ENCODE measurements around the gene PTGDR. TPM values are rescaled to one million over a fixed set of nuclear protein-coding genes. Genes with fewer than 3 reads are reported as not detected.

Gene PTGDR
- total and polyA plus RNA-seq, 2 experiments from 2014 or later: 0.06 TPM; not detected in 1

- Histone ChIP-seq H3F3A (replicated peaks; ENCODE audit: low read depth) (no peaks in the 10 kb centered on the region), H4K20me1 (replicated peaks; ENCODE audit: insufficient read depth) (no peaks in the 10 kb centered on the region), H3K27ac (ENCODE audit: low read depth) (no peak overlapping the region), H3K4me1 (ENCODE audit: insufficient read depth) (no peaks in the 10 kb centered on the region), H2AFZ (no peak overlapping the region), H3K79me2 (replicated peaks; ENCODE audit: insufficient read depth) (no peaks in the 10 kb centered on the region), H3K36me3 (ENCODE audit: insufficient read depth) (no peaks in the 10 kb centered on the region), H3K27me3 (ENCODE audit: insufficient read depth) (no peaks in the 10 kb centered on the region), H3K4me2 (no peak overlapping the region), H3K9me2 (ENCODE audit: insufficient read depth) (peaks cover 5% of the 10 kb centered on the region; the same call in 1 of the 2 replicates), H3K4me3 (no peak overlapping the region)
- ATAC-seq: no peak
- Mint-ChIP-seq H3K9me3 (peaks cover 5% of the 10 kb centered on the region; the same call in 2 of the 3 replicates), H3K27me3 (ENCODE audit: insufficient read depth, low read depth, poor library complexity) (no peaks in the 10 kb centered on the region), H3K36me3 (ENCODE audit: low read depth) (peaks cover 3% of the 10 kb centered on the region; the same call in 2 of the 3 replicates), H3K4me1 (peaks cover 11% of the 10 kb centered on the region; the same call in 2 of the 3 replicates), H3K4me3 (no peak overlapping the region), H3K27ac (no peak overlapping the region)
- no peak for TF ChIP-seq EZH2phosphoT487 (IDR thresholded peaks at IDR 0.05; ENCODE audit: unreplicated experiment)
- TF ChIP-seq NANOG (IDR thresholded peaks at IDR 0.05; ENCODE audit: borderline replicate concordance): no peak
- TF ChIP-seq ETS1 (IDR thresholded peaks at IDR 0.05): no peak
- TF ChIP-seq, protein P1, sequence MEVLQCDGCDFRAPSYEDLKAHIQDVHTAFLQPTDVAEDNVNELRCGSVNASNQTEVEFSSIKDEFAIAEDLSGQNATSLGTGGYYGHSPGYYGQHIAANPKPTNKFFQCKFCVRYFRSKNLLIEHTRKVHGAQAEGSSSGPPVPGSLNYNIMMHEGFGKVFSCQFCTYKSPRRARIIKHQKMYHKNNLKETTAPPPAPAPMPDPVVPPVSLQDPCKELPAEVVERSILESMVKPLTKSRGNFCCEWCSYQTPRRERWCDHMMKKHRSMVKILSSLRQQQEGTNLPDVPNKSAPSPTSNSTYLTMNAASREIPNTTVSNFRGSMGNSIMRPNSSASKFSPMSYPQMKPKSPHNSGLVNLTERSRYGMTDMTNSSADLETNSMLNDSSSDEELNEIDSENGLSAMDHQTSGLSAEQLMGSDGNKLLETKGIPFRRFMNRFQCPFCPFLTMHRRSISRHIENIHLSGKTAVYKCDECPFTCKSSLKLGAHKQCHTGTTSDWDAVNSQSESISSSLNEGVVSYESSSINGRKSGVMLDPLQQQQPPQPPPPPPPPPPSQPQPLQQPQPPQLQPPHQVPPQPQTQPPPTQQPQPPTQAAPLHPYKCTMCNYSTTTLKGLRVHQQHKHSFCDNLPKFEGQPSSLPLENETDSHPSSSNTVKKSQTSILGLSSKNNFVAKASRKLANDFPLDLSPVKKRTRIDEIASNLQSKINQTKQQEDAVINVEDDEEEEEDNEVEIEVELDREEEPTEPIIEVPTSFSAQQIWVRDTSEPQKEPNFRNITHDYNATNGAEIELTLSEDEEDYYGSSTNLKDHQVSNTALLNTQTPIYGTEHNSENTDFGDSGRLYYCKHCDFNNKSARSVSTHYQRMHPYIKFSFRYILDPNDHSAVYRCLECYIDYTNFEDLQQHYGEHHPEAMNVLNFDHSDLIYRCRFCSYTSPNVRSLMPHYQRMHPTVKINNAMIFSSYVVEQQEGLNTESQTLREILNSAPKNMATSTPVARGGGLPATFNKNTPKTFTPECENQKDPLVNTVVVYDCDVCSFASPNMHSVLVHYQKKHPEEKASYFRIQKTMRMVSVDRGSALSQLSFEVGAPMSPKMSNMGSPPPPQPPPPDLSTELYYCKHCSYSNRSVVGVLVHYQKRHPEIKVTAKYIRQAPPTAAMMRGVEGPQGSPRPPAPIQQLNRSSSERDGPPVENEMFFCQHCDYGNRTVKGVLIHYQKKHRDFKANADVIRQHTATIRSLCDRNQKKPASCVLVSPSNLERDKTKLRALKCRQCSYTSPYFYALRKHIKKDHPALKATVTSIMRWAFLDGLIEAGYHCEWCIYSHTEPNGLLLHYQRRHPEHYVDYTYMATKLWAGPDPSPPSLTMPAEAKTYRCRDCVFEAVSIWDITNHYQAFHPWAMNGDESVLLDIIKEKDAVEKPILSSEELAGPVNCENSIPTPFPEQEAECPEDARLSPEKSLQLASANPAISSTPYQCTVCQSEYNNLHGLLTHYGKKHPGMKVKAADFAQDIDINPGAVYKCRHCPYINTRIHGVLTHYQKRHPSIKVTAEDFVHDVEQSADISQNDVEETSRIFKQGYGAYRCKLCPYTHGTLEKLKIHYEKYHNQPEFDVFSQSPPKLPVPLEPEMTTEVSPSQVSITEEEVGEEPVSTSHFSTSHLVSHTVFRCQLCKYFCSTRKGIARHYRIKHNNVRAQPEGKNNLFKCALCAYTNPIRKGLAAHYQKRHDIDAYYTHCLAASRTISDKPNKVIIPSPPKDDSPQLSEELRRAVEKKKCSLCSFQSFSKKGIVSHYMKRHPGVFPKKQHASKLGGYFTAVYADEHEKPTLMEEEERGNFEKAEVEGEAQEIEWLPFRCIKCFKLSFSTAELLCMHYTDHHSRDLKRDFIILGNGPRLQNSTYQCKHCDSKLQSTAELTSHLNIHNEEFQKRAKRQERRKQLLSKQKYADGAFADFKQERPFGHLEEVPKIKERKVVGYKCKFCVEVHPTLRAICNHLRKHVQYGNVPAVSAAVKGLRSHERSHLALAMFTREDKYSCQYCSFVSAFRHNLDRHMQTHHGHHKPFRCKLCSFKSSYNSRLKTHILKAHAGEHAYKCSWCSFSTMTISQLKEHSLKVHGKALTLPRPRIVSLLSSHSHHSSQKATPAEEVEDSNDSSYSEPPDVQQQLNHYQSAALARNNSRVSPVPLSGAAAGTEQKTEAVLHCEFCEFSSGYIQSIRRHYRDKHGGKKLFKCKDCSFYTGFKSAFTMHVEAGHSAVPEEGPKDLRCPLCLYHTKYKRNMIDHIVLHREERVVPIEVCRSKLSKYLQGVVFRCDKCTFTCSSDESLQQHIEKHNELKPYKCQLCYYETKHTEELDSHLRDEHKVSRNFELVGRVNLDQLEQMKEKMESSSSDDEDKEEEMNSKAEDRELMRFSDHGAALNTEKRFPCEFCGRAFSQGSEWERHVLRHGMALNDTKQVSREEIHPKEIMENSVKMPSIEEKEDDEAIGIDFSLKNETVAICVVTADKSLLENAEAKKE (CRISPR knock-in tag; IDR thresholded peaks at IDR 0.05): no peak
- no peak for TF ChIP-seq EZH2 (IDR thresholded peaks at IDR 0.05; ENCODE audit: low read depth, unreplicated experiment)
- TF ChIP-seq ZNF114 (CRISPR knock-in tag; IDR thresholded peaks at IDR 0.05): no peak
- TF ChIP-seq JUNB (IDR thresholded peaks at IDR 0.05; ENCODE audit: unreplicated experiment): no peak
- TF ChIP-seq ZNF331 (CRISPR knock-in tag; IDR thresholded peaks at IDR 0.05; ENCODE audit: low read depth): no peak
- TF ChIP-seq CREB1 (CRISPR knock-in tag; IDR thresholded peaks at IDR 0.05; ENCODE audit: low read depth): no peak
- no peak for TF ChIP-seq REST (IDR thresholded peaks at IDR 0.05; ENCODE audit: unreplicated experiment)
- TF ChIP-seq CTCF (conservative IDR thresholded peaks at IDR 0.05; ENCODE audit: low read depth in 2 of 2): no peak
- no peak for TF ChIP-seq STAT1 (IDR thresholded peaks at IDR 0.05; ENCODE audit: unreplicated experiment)
- no peak for DNase-seq (ENCODE audit: low spot score)
These were observed 22.5 kb upstream of the PTGDR start for GRCh38 chr14:52244997-52245396.

All from GM23338 (cell line).